H1 (cell line): ENCODE results near the gene DNAJC27.
"Not testable (repeated sequence)": the region's sequence is repeated elsewhere in the genome, so short reads cannot be mapped to it uniquely, and the experiment has no call there.

ENCODE experiments used
- CBX8 ChIP-seq: fragments of 300-800, 300-1000 bp; sonication (generic); IDR thresholded peaks from 2 replicates; pipeline ENCODE4 v1.7.1; 2016; ENCODE audit warnings: low read depth, low read length, borderline replicate concordance
- CHD2 ChIP-seq: IDR thresholded peaks from 2 replicates; pipeline ENCODE4 v1.6.1; 2012; ENCODE audit warnings: low read length, improper control_type of control experiment
- CHD7 ChIP-seq: fragments of 300-600 bp; sonication (generic); IDR thresholded peaks from 2 replicates; pipeline ENCODE4 v1.7.1; 2012; ENCODE audit warnings: low read length, moderate library complexity, mild to moderate bottlenecking, inconsistent platforms; ENCODE audit not compliant: insufficient replicate concordance
- CTCF ChIP-seq, 3 experiments: IDR thresholded peaks; 1 replicate in 2 of 3; 2 replicates in 1 of 3; pipeline versions ENCODE4 v1.5.1 to v1.6.1; 2011; ENCODE audit warnings: low read length in 3 of 3, mild to moderate bottlenecking in 3 of 3, inconsistent platforms in 2 of 3, low read depth in 1 of 3, moderate library complexity in 1 of 3; ENCODE audit not compliant: insufficient read depth in 1 of 3; ENCODE audit errors: control extremely low read depth in 1 of 3
- JUN ChIP-seq: IDR thresholded peaks from 2 replicates; pipeline ENCODE4 v1.6.1; 2011; ENCODE audit warnings: low read depth, mild to moderate bottlenecking, improper control_type of control experiment, low read length
- JUND ChIP-seq: IDR thresholded peaks from 2 replicates; pipeline ENCODE4 v1.6.1; 2011; ENCODE audit warnings: mild to moderate bottlenecking, improper control_type of control experiment, low read length
- NRF1 ChIP-seq: IDR thresholded peaks from 2 replicates; pipeline ENCODE4 v1.6.1; 2011; ENCODE audit warnings: mild to moderate bottlenecking, low read depth, low read length, improper control_type of control experiment
- RXRA ChIP-seq: IDR thresholded peaks from 2 replicates; pipeline ENCODE4 v1.6.1; 2011; ENCODE audit warnings: low read depth, mild to moderate bottlenecking, low read length, moderate library complexity; ENCODE audit not compliant: insufficient read depth
- TAF1 ChIP-seq: IDR thresholded peaks from 2 replicates; pipeline ENCODE4 v1.6.1; 2011; ENCODE audit warnings: mild to moderate bottlenecking, low read depth, low read length
- TBP ChIP-seq: IDR thresholded peaks from 2 replicates; pipeline ENCODE4 v1.6.1; 2011; ENCODE audit warnings: low read depth, low read length, improper control_type of control experiment
- TCF12 ChIP-seq: IDR thresholded peaks from 2 replicates; pipeline ENCODE4 v1.6.1; 2011; ENCODE audit warnings: low read depth, mild to moderate bottlenecking, low read length
- YY1 ChIP-seq: IDR thresholded peaks from 2 replicates; pipeline ENCODE4 v1.6.1; 2011; ENCODE audit warnings: low read depth, mild to moderate bottlenecking, low read length

DNA sequence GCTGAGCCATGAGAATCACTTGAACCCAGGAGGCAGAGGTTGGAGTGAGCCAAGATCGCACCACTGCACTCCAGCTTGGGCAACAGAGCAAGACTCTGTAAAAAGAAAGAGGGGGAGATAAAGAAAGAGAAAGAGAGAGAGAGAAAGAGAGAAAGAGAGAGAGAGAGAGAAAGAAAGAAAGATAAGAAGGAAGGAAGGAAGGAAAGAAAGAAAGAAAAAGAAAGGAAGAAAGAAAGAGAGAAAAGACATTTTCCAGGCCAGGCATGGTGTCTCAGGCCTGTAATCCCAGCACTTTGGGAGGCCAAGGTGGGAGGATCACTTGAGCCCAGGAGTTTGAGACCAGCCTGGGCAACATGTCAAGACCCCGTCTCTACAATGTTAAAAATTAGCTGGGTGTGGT, 39.6 kb upstream of the DNAJC27 start:
- TF ChIP-seq YY1; NRF1; JUN; CTCF (IDR thresholded peaks at IDR 0.05; ENCODE audit: control extremely low read depth in 1 of 3, insufficient read depth in 1 of 3, low read depth in 1 of 3, low read length in 3 of 3); CHD2; TBP; TAF1; RXRA; TCF12; CHD7; CBX8; JUND: not testable (repeated sequence)
